HEK293T (cell line): Measurements from ENCODE around the gene MCTP2.

ENCODE experiments used
- ARNT ChIP-seq: fragments of 450-650 bp; IDR thresholded peaks from 2 replicates; pipeline ENCODE4 v1.6.1; 2017; ENCODE audit warnings: mild to moderate bottlenecking
- BHLHE40 ChIP-seq: fragments of 450-650 bp; IDR thresholded peaks from 2 replicates; pipeline ENCODE4 v1.6.1; 2016; ENCODE audit warnings: mild to moderate bottlenecking, moderate library complexity, borderline replicate concordance
- ELF4 ChIP-seq: fragments of 450-650 bp; IDR thresholded peaks from 2 replicates; pipeline ENCODE4 v1.6.1; 2017; ENCODE audit warnings: antibody characterized with exemption
- FOXA1 ChIP-seq: fragments of 450-650 bp; IDR thresholded peaks from 2 replicates; pipeline ENCODE4 v1.6.1; 2016; ENCODE audit warnings: mild to moderate bottlenecking
- FOXM1 ChIP-seq: fragments of 450-650 bp; IDR thresholded peaks from 2 replicates; pipeline ENCODE4 v1.6.1; 2017; ENCODE audit warnings: mild to moderate bottlenecking, borderline replicate concordance
- L3MBTL2 ChIP-seq: fragments of 450-650 bp; conservative IDR thresholded peaks from 2 replicates; pipeline ENCODE4 v1.6.1; 2016; ENCODE audit warnings: mild to moderate bottlenecking
- SP1 ChIP-seq: fragments of 450-650 bp; IDR thresholded peaks from 2 replicates; pipeline ENCODE4 v1.6.1; 2017
- SUZ12 ChIP-seq: fragments of 450-650 bp; IDR thresholded peaks from 2 replicates; pipeline ENCODE4 v1.6.1; 2016; ENCODE audit warnings: mild to moderate bottlenecking
- TARDBP ChIP-seq: fragments of 450-650 bp; IDR thresholded peaks from 2 replicates; pipeline ENCODE4 v1.6.1; 2016
- ZNF384 ChIP-seq: fragments of 450-650 bp; IDR thresholded peaks from 2 replicates; pipeline ENCODE4 v1.6.1; 2016

DNA sequence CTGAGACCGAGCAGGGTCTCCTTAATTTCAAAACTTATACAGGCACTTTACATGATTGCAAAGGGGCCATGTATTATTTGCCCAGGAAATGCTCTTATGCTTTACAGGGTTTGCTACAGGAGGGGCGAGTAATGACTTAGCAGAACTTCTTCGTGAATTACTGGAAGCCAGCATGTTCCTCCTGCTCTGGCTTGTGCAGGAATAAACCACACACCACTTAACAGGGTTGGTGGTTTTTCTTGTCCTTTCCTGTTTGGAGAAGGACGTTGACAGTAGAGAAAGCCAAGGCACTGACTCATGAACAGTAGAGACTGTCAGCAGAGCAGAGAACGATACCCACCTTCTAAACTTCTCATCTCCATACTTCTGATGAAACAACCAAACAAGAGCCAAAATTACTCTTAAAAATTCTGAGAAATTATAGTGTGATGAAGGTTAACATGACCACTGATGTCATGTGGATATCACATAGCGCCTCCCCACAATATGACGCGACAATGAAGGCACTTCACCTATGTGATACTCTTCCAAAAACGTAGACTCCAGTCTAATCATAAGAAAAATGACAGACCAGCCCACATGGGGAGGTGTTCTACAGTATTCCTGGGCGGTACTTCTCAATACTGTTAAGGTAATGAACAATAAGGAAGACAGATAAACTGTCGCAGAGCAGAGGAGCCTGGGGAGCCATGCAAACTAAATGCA lies 24.7 kb upstream of the MCTP2 start:
- TF ChIP-seq TARDBP, result no peak
- no peak for TF ChIP-seq SP1
- TF ChIP-seq ARNT, result no peak
- no peak for TF ChIP-seq L3MBTL2
- no peak for TF ChIP-seq SUZ12
- no peak for TF ChIP-seq FOXA1
- TF ChIP-seq ELF4, result no peak
- TF ChIP-seq ZNF384, result no peak
- no peak for TF ChIP-seq FOXM1
- TF ChIP-seq BHLHE40, result no peak
